Heart left ventricle (tissue), 13 donors: ENCODE measurements around the gene ABCA12.

Experiments used
- CTCF ChIP-seq, 12 donors: fragments of 200-600 bp; sonication (generic) in 4 of 12; IDR thresholded peaks; one replicate each; pipeline versions ENCODE4 v1.5.0 to v1.8.0; 2018 to 2022; ENCODE audit warnings: antibody characterized with exemption in 12 of 12, mild to moderate bottlenecking in 5 of 12
- POLR2A ChIP-seq, 2 donors: fragments of 450-650 bp; IDR thresholded peaks; one replicate each; pipeline ENCODE4 v1.6.1; 2017; ENCODE audit warnings: antibody characterized with exemption in 2 of 2, mild to moderate bottlenecking in 2 of 2, moderate library complexity in 2 of 2
- donor health status: ischemic (EF 13 %, LVEDD 7.1; RV severe dilation, severe dysfunction).
- donor health status: DM: no; HTN: yes; CAD: no.
- donor health status: DM: no; HTN: no; CAD: no.
- donor health status: ischemic (EF 25% LVEDD 6.9; RV normal size, moderate dysfunction).
- donor health status: ischemic (EF 25% LVEDD 5.7; RV mildly dilated, moderate dysfunction).
- donor health status: ischemic (EF 35%, LVEDD 5.7; RV mildly dilated, moderate dysfunction).
- donor health status: nonischemic (EF 11% LVEDD 7.7; RV severe dilation, severe dysfunction).
- donor health status: DM: yes; HTN: yes; CAD: no.
- donor health status: PGD.
- donor health status: ischemic (EF 29% LVEDD 5.4; RV normal size, mild dysfunction).
- donor health status: nonischemic (EF 23%, LVEDD 6.1; RV moderate dilation, normal function).

- TF ChIP-seq POLR2A (IDR thresholded peaks at IDR 0.05), result no peak
- TF ChIP-seq CTCF (IDR thresholded peaks at IDR 0.05), result no peak
Observed at GRCh38 chr2:215120401-215120800, 18.0 kb downstream of the ABCA12 start.
